ENCODE results near the gene GOLGA6L10.
"Not testable (repeated sequence)": the region's sequence is repeated elsewhere in the genome, so short reads cannot be mapped to it uniquely, and the experiment has no call there.

The GOLGA6L10 gene

GRCh38 chr15:82349375-82349774, at the start of gene GOLGA6L10:
Gene GOLGA6L10 (minus strand): TSS chr15:82349475. CDS start chr15:82349375, 100 bp downstream.
- not testable (repeated sequence) for DNase-seq

- no peak for DNase-seq
These were observed 49.5 kb upstream of the GOLGA6L10 start for GRCh38 chr15:82398785-82399184.

GRCh38 chr15:82397817-82398216, 48.5 kb upstream of the GOLGA6L10 start:
- no peak for DNase-seq

- not testable (repeated sequence) for DNase-seq
These were observed 46.5 kb upstream of the GOLGA6L10 start for GRCh38 chr15:82395788-82396187.

GRCh38 chr15:82393671-82394070, 44.4 kb upstream of the GOLGA6L10 start:
- no peak for DNase-seq

- not testable (repeated sequence) for DNase-seq
These were observed 42.8 kb upstream of the GOLGA6L10 start for GRCh38 chr15:82392077-82392476.

- not testable (repeated sequence) for DNase-seq
These were observed 40.9 kb upstream of the GOLGA6L10 start for GRCh38 chr15:82390152-82390551.

GRCh38 chr15:82387209-82387608, 37.9 kb upstream of the GOLGA6L10 start:
- not testable (repeated sequence) for DNase-seq

- not testable (repeated sequence) for DNase-seq
These were observed 32.2 kb upstream of the GOLGA6L10 start for GRCh38 chr15:82381330-82381955.

- DNase-seq: not testable (repeated sequence)
These were observed 30.3 kb upstream of the GOLGA6L10 start for GRCh38 chr15:82379552-82379951.

GRCh38 chr15:82373661-82374060, 24.4 kb upstream of the GOLGA6L10 start:
- not testable (repeated sequence) for DNase-seq

- DNase-seq: no peak
These were observed 22.4 kb upstream of the GOLGA6L10 start for GRCh38 chr15:82371656-82372055.

- DNase-seq: not testable (repeated sequence)
These were observed 18.5 kb upstream of the GOLGA6L10 start for GRCh38 chr15:82367790-82368189.

GRCh38 chr15:82365692-82366323, 16.5 kb upstream of the GOLGA6L10 start:
- not testable (repeated sequence) for DNase-seq

GRCh38 chr15:82364548-82364947, 15.3 kb upstream of the GOLGA6L10 start:
- DNase-seq: not testable (repeated sequence)

- not testable (repeated sequence) for DNase-seq
These were observed 13.5 kb upstream of the GOLGA6L10 start for GRCh38 chr15:82362790-82363189.

- not testable (repeated sequence) for DNase-seq
These were observed 11.3 kb upstream of the GOLGA6L10 start for GRCh38 chr15:82360618-82361017.

GRCh38 chr15:82355055-82355454, 5.8 kb upstream of the GOLGA6L10 start:
- not testable (repeated sequence) for DNase-seq

GRCh38 chr15:82354546-82354945, 5.3 kb upstream of the GOLGA6L10 start:
- not testable (repeated sequence) for DNase-seq

GRCh38 chr15:82347645-82348044, 1.6 kb downstream of the GOLGA6L10 start:
- not testable (repeated sequence) for DNase-seq

GRCh38 chr15:82345176-82345575, 4.1 kb downstream of the GOLGA6L10 start:
- DNase-seq: not testable (repeated sequence)

- not testable (repeated sequence) for DNase-seq
These were observed 4.9 kb downstream of the GOLGA6L10 start for GRCh38 chr15:82344421-82344820.

- not testable (repeated sequence) for DNase-seq
These were observed 5.4 kb downstream of the GOLGA6L10 start for GRCh38 chr15:82343851-82344250.

GRCh38 chr15:82342632-82343374, 6.5 kb downstream of the GOLGA6L10 start:
- DNase-seq: not testable (repeated sequence)

Data from activated CD4-positive, CD25-positive, alpha-beta regulatory T cell treated with anti-CD3 and anti-CD28 coated beads, Interleukin-2, amount 50 U/mL, for 72 hours (primary cell).